Suppressor macrophage treated with lipopolysaccharide for 4 hours (primary cell): ENCODE measurements around the gene TUBA1C.
A peak's percentile ranks its signal among the peaks of the same experiment; 100 is the strongest.
"Not testable (repeated sequence)": the region's sequence is repeated elsewhere in the genome, so short reads cannot be mapped to it uniquely, and the experiment has no call there.

Experiments used
- DNase-seq: peaks from one replicate; pipeline ENCODE4 v3.0.0-alpha.2; 2020

Gene TUBA1C

GRCh38 chr12:49255857-49256637 is 8.8 kb upstream of the TUBA1C start:
- no peak for DNase-seq

GRCh38 chr12:49257508-49258184 is 7.2 kb upstream of the TUBA1C start:
- not testable (repeated sequence) for DNase-seq

- DNase-seq: no peak
Measured at GRCh38 chr12:49259452-49259851, 5.4 kb upstream of the TUBA1C start.

- DNase-seq: peak; percentile 53
Measured at GRCh38 chr12:49260166-49260565, 4.7 kb upstream of the TUBA1C start.

- no peak for DNase-seq
Measured at GRCh38 chr12:49260571-49261363, 4.1 kb upstream of the TUBA1C start.

GRCh38 chr12:49261721-49262120 is 3.2 kb upstream of the TUBA1C start:
- no peak for DNase-seq

- DNase-seq: no peak
Measured at GRCh38 chr12:49263400-49263763, 1.5 kb upstream of the TUBA1C start.

- DNase-seq: peak; percentile 43
Measured at GRCh38 chr12:49264466-49264872, 413 bp upstream of the TUBA1C start.

GRCh38 chr12:49269191-49269590 is 4.3 kb downstream of the TUBA1C start:
- not testable (repeated sequence) for DNase-seq

- no peak for DNase-seq
Measured at GRCh38 chr12:49272790-49273725, 8.2 kb downstream of the TUBA1C start.

GRCh38 chr12:49273726-49274395 is 9.0 kb downstream of the TUBA1C start:
- no peak for DNase-seq

- no peak for DNase-seq
Measured at GRCh38 chr12:49274396-49275069, 9.7 kb downstream of the TUBA1C start.

GRCh38 chr12:49276304-49277290 is 11.7 kb downstream of the TUBA1C start:
- DNase-seq: no peak

- no peak for DNase-seq
Measured at GRCh38 chr12:49277466-49277865, 12.6 kb downstream of the TUBA1C start.

- DNase-seq: peak; percentile 54
Measured at GRCh38 chr12:49279706-49280159, 14.9 kb downstream of the TUBA1C start.

- DNase-seq: not testable (repeated sequence)
Measured at GRCh38 chr12:49280545-49280944, 15.7 kb downstream of the TUBA1C start.

GRCh38 chr12:49282302-49282701 is 17.4 kb downstream of the TUBA1C start:
- DNase-seq: no peak

- DNase-seq: not testable (repeated sequence)
Measured at GRCh38 chr12:49282740-49283375, 18.0 kb downstream of the TUBA1C start.
